ENCODE data around the gene DBH.

Gene DBH

GRCh38 chr9:133632806-133633680, 3.1 kb upstream of the DBH start:
- no peak overlapping the region for H3K4me3 ChIP-seq (ENCODE audit: low read depth, low read length)
- TF ChIP-seq CTCF (IDR thresholded peaks at IDR 0.05; ENCODE audit: borderline replicate concordance, insufficient read depth, low read depth, low read length) = no peak

- H3K4me3 ChIP-seq (ENCODE audit: low read depth, low read length) = no peak overlapping the region
- no peak for TF ChIP-seq CTCF (IDR thresholded peaks at IDR 0.05; ENCODE audit: borderline replicate concordance, insufficient read depth, low read depth, low read length)
Measured at GRCh38 chr9:133633681-133634080, 2.5 kb upstream of the DBH start.

GRCh38 chr9:133634081-133634691, 2.0 kb upstream of the DBH start:
- H3K4me3 ChIP-seq (ENCODE audit: low read depth, low read length) = no peak overlapping the region
- TF ChIP-seq CTCF (IDR thresholded peaks at IDR 0.05; ENCODE audit: borderline replicate concordance, insufficient read depth, low read depth, low read length) = no peak

GRCh38 chr9:133635098-133635497, 1.1 kb upstream of the DBH start:
- TF ChIP-seq CTCF (IDR thresholded peaks at IDR 0.05; ENCODE audit: borderline replicate concordance, insufficient read depth, low read depth, low read length) = no peak
- H3K4me3 ChIP-seq (ENCODE audit: low read depth, low read length) = no peak overlapping the region

- TF ChIP-seq CTCF (IDR thresholded peaks at IDR 0.05; ENCODE audit: borderline replicate concordance, insufficient read depth, low read depth, low read length) = no peak
- no peak overlapping the region for H3K4me3 ChIP-seq (ENCODE audit: low read depth, low read length)
Measured at GRCh38 chr9:133636902-133637301, 739 bp downstream of the DBH start.

GRCh38 chr9:133637451-133638055, 1.4 kb downstream of the DBH start:
- no peak for TF ChIP-seq CTCF (IDR thresholded peaks at IDR 0.05; ENCODE audit: borderline replicate concordance, insufficient read depth, low read depth, low read length)

More at GRCh38 chr9:133637451-133638055, 1.4 kb downstream of the DBH start:
- H3K4me3 ChIP-seq (ENCODE audit: low read depth, low read length) = no peak overlapping the region
